Measurements from ENCODE around the gene CAP2.

GRCh38 chr6:17497535-17498095 is 104.2 kb downstream of the CAP2 start:
- TF ChIP-seq CTCF (conservative IDR thresholded peaks at IDR 0.05 in 1 of 2, IDR thresholded peaks at IDR 0.05 in 1 of 2; ENCODE audit: low read depth in 1 of 2, low read length in 2 of 2) (no peak), EZH2 (IDR thresholded peaks at IDR 0.05; ENCODE audit: low read length, missing control alignments) (no peak)
